ENCODE data around the gene SH3PXD2B.

DNA sequence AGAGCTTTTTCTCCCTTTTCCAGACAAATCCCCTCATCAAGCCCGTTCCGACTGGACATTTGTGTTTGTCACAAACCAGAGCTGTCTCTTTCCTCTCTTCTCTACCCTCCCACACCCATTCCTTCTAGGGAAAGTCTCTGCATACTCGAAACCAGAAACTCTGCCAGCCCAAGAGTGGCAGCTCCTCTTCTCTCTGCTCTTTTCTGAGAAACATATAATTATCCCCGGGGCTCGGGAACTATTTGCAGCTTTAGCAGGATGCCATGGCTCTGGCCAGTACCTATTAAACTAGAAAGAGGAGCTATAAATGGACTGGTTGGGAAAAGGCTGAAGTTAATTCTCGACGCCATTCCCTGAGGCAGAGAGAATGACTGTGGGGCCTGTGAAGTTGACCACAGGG lies 82.6 kb downstream of the SH3PXD2B start:
- TF ChIP-seq, protein P1, sequence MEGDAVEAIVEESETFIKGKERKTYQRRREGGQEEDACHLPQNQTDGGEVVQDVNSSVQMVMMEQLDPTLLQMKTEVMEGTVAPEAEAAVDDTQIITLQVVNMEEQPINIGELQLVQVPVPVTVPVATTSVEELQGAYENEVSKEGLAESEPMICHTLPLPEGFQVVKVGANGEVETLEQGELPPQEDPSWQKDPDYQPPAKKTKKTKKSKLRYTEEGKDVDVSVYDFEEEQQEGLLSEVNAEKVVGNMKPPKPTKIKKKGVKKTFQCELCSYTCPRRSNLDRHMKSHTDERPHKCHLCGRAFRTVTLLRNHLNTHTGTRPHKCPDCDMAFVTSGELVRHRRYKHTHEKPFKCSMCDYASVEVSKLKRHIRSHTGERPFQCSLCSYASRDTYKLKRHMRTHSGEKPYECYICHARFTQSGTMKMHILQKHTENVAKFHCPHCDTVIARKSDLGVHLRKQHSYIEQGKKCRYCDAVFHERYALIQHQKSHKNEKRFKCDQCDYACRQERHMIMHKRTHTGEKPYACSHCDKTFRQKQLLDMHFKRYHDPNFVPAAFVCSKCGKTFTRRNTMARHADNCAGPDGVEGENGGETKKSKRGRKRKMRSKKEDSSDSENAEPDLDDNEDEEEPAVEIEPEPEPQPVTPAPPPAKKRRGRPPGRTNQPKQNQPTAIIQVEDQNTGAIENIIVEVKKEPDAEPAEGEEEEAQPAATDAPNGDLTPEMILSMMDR (IDR thresholded peaks at IDR 0.05) = no peak
- no peak for TF ChIP-seq POLR2A (IDR thresholded peaks at IDR 0.05)

All from thyroid gland (tissue), 4 donors.